A549 (cell line): ENCODE results near the gene LRRC61. TPM values are rescaled to one million over a fixed set of nuclear protein-coding genes. Genes with fewer than 3 reads are reported as not detected.

Source experiments
- ATAC-seq, 2 experiments: fragments of 200-7000 bp in 1 of 2; fragments of >200 bp in 1 of 2; cut with Nextera tagmentation in 1 of 2; cut with Tn5 transposase in 1 of 2; 3 replicates each; pipeline versions ENCODE4 v1.8.0 to v1.9.1; 2018 to 2020; ENCODE audit warnings: mild to moderate bottlenecking in 1 of 2, moderate library complexity in 1 of 2
- CTCF ChIA-PET: fragments of 300-600 bp; sonication (Branson Sonifier 250); formaldehyde crosslinking; extraction: SDS; loops from one replicate; lab custom pipeline; 2021; ENCODE audit warnings: antibody characterized with exemption, inconsistent platforms; lab: Yijun Ruan, JAX
- POLR2A ChIA-PET: fragments of 350-600 bp; formaldehyde crosslinking; extraction: SDS; loops from one replicate; lab custom pipeline; 2021; ENCODE audit warnings: antibody characterized with exemption, inconsistent platforms; lab: Yijun Ruan, JAX
- DNase-seq, 2 experiments: peaks; one replicate each; pipeline versions ENCODE4 v3.0.0 to v3.0.0-alpha.2; 2011 to 2016; ENCODE audit warnings: low read depth in 1 of 2, low spot score in 1 of 2
- FAIRE-seq: peaks from 2 replicates; lab custom pipeline; 2011; peaks lifted over from hg19 to GRCh38; lab: Jason Lieb, UNC
- H3K27ac ChIP-seq, 2 experiments: fragments of >200 bp; sonication (Bioruptor Twin); formaldehyde crosslinking; 3 replicates each; pipeline ENCODE4 v1.5.1; 2016 to 2017
- H3K4me1 ChIP-seq: fragments of >200 bp; sonication (Bioruptor Twin); formaldehyde crosslinking; 3 replicates; pipeline ENCODE4 v1.6.1; 2016
- H3K4me2 ChIP-seq: fragments of >200 bp; sonication (Bioruptor Twin); formaldehyde crosslinking; 3 replicates; pipeline ENCODE4 v1.6.1; 2016
- H3K4me3 ChIP-seq: fragments of >200 bp; sonication (Bioruptor Twin); formaldehyde crosslinking; 3 replicates; pipeline ENCODE4 v1.5.1; 2016
- H3K9me3 ChIP-seq: fragments of >200 bp; sonication (Bioruptor Twin); formaldehyde crosslinking; 3 replicates; pipeline ENCODE4 v1.6.1; 2016
- BCL3 ChIP-seq: fragments of >200 bp; sonication (Bioruptor Twin); formaldehyde crosslinking; IDR thresholded peaks from 3 replicates; pipeline ENCODE4 v1.6.1; 2016
- BHLHE40 ChIP-seq: IDR thresholded peaks from 2 replicates; pipeline ENCODE4 v1.6.1; 2012; ENCODE audit warnings: low read depth, low read length, inconsistent platforms
- CBX2 ChIP-seq: fragments of 200-600 bp; sonication (generic); IDR thresholded peaks from 2 replicates; pipeline ENCODE4 v1.6.1; 2016; ENCODE audit warnings: low read depth, mild to moderate bottlenecking, borderline replicate concordance
- CBX8 ChIP-seq: fragments of 200-600 bp; sonication (generic); IDR thresholded peaks from 2 replicates; pipeline ENCODE4 v1.6.1; 2016
- CHD4 ChIP-seq: fragments of 200-600 bp; sonication (generic); IDR thresholded peaks from 2 replicates; pipeline ENCODE4 v1.6.1; 2016; ENCODE audit warnings: antibody characterized with exemption, mild to moderate bottlenecking, borderline replicate concordance
- CTCF ChIP-seq: fragments of >200 bp; sonication (Bioruptor Twin); formaldehyde crosslinking; IDR thresholded peaks from 3 replicates; pipeline ENCODE4 v1.5.1; 2016
- EHMT2 ChIP-seq: fragments of 200-600 bp; sonication (generic); IDR thresholded peaks from 2 replicates; pipeline ENCODE4 v1.6.1; 2016; ENCODE audit warnings: antibody characterized with exemption, low read depth, mild to moderate bottlenecking, moderate library complexity
- FOXS1 ChIP-seq: fragments of 250-450 bp; sonication (Bioruptor Pico); IDR thresholded peaks from 2 replicates; pipeline ENCODE4 v1.5.0; 2020; ENCODE audit warnings: mild to moderate bottlenecking, moderate library complexity
- GATA3 ChIP-seq: IDR thresholded peaks from 2 replicates; pipeline ENCODE4 v1.6.1; 2012; ENCODE audit warnings: borderline replicate concordance
- HES2 ChIP-seq: fragments of >200 bp; sonication (Bioruptor Twin); formaldehyde crosslinking; IDR thresholded peaks from 2 replicates; pipeline ENCODE4 v1.6.1; 2016
- HEYL ChIP-seq: fragments of 250-450 bp; sonication (Bioruptor Pico); IDR thresholded peaks from 2 replicates; pipeline ENCODE4 v1.8.0; 2021; ENCODE audit warnings: mild to moderate bottlenecking, moderate library complexity
- HOXA7 ChIP-seq: fragments of 250-450 bp; sonication (Bioruptor Pico); IDR thresholded peaks from 2 replicates; pipeline ENCODE4 v1.5.0; 2020; ENCODE audit warnings: mild to moderate bottlenecking, moderate library complexity
- HOXB5 ChIP-seq: fragments of 250-450 bp; sonication (Bioruptor Pico); IDR thresholded peaks from 2 replicates; pipeline ENCODE4 v1.5.0; 2020; ENCODE audit warnings: mild to moderate bottlenecking, moderate library complexity
- JUNB ChIP-seq: fragments of >200 bp; sonication (Bioruptor Twin); formaldehyde crosslinking; IDR thresholded peaks from 2 replicates; pipeline ENCODE4 v1.6.1; 2016
- KDM5A ChIP-seq: fragments of 200-600 bp; sonication (generic); IDR thresholded peaks from 2 replicates; pipeline ENCODE4 v1.6.1; 2016; ENCODE audit warnings: antibody characterized with exemption, mild to moderate bottlenecking
- MAZ ChIP-seq: fragments of 150-350 bp; IDR thresholded peaks from 2 replicates; pipeline ENCODE4 v1.6.1; 2014; ENCODE audit warnings: antibody characterized with exemption, low read depth, low read length, borderline replicate concordance
- MYC ChIP-seq: IDR thresholded peaks from 2 replicates; pipeline ENCODE4 v1.6.1; 2012; ENCODE audit warnings: mild to moderate bottlenecking, inconsistent platforms, low read length, improper control_type of control experiment, borderline replicate concordance
- NPAS2 ChIP-seq: fragments of 250-450 bp; sonication (Bioruptor Pico); IDR thresholded peaks from 2 replicates; pipeline ENCODE4 v1.8.0; 2022; ENCODE audit warnings: mild to moderate bottlenecking, moderate library complexity, borderline replicate concordance
- PHF8 ChIP-seq: fragments of 200-600 bp; sonication (generic); IDR thresholded peaks from 2 replicates; pipeline ENCODE4 v1.6.1; 2016; ENCODE audit warnings: low read depth, mild to moderate bottlenecking, antibody characterized with exemption, moderate library complexity, borderline replicate concordance
- POLR2AphosphoS2 ChIP-seq: conservative IDR thresholded peaks from 2 replicates; pipeline ENCODE4 v1.6.1; 2012; ENCODE audit warnings: low read length, improper control_type of control experiment, inconsistent platforms
- REST ChIP-seq: fragments of 200-600 bp; sonication (generic); IDR thresholded peaks from 2 replicates; pipeline ENCODE4 v1.6.1; 2016; ENCODE audit warnings: antibody characterized with exemption, mild to moderate bottlenecking, moderate library complexity
- RNF2 ChIP-seq: fragments of 200-600 bp; sonication (generic); IDR thresholded peaks from 2 replicates; pipeline ENCODE4 v1.6.1; 2016; ENCODE audit warnings: low read depth, mild to moderate bottlenecking, antibody characterized with exemption, moderate library complexity, borderline replicate concordance
- SREBF2 ChIP-seq: fragments of 450-650 bp; IDR thresholded peaks from 2 replicates; pipeline ENCODE4 v1.6.1; 2014; ENCODE audit warnings: mild to moderate bottlenecking, moderate library complexity
- TP53 ChIP-seq: fragments of 250-450 bp; sonication (Bioruptor Pico); IDR thresholded peaks from 2 replicates; pipeline ENCODE4 v1.5.0; 2021; ENCODE audit warnings: mild to moderate bottlenecking, moderate library complexity
- USF2 ChIP-seq: fragments of 450-650 bp; IDR thresholded peaks from 2 replicates; pipeline ENCODE4 v1.6.1; 2014; ENCODE audit warnings: antibody characterized with exemption
- ZFP36 ChIP-seq: fragments of 450-650 bp; IDR thresholded peaks from 2 replicates; pipeline ENCODE4 v1.6.1; 2014; ENCODE audit warnings: borderline replicate concordance; ENCODE audit not compliant: partially characterized antibody
- WGBS: methylation state at CpG from one replicate; pipeline ENCODE4 v1.1.6; 2017; ENCODE audit errors: missing lambda C conversion rate; 5-methylcytosine and 5-hydroxymethylcytosine counted together
- polyA plus RNA-seq, 4 experiments: library from polyadenylated mRNA; depleted of rRNA in 3 of 4; stranded (reverse); fragments of >200 nt; fragmentation: RNase III in 1 of 4; extraction: RNeasy Plus Mini Kit Qiagen cat#74134 plus additional on column Dnase treatment in 1 of 4; gene quantifications; 2 replicates in 3 of 4; 3 replicates in 1 of 4; pipeline ENCODE4 v1.2.3, GENCODE V29; 2011 to 2017

The LRRC61 gene
- polyA plus RNA-seq, 2 of the 4 experiments (the other 2 are of a cell fraction): 0.19 to 0.22 TPM

GRCh38 chr7:150373049-150373801 is 50.1 kb downstream of the LRRC61 start:
- H3K4me2 ChIP-seq: no peak overlapping the region
- FAIRE-seq: no peak
- H3K27ac ChIP-seq: no peak overlapping the region
- H3K4me1 ChIP-seq: peaks cover 35% of the 10 kb centered on the region
- no peak for ATAC-seq
- 96% methylated on average over 21 of the region's 21 CpGs for WGBS
- DNase-seq: no peak
- CTCF ChIA-PET: interaction anchor here (1.0 kb wide), 1 partner anchor 18 kb away, joined by 3 read pairs; no protein-coding TSS in a partner anchor
- no peaks in the 10 kb centered on the region for H3K9me3 ChIP-seq
- TF ChIP-seq MYC (no peak), HEYL (no peak), POLR2AphosphoS2 (no peak), CTCF (no peak)
- H3K4me3 ChIP-seq: no peak overlapping the region
- POLR2A ChIA-PET: no interaction called here

- Histone ChIP-seq H3K27ac (no peak overlapping the region), H3K9me3 (no peaks in the 10 kb centered on the region), H3K4me1 (peaks cover 37% of the 10 kb centered on the region), H3K4me2 (no peak overlapping the region), H3K4me3 (no peak overlapping the region)
- WGBS: 91% methylated on average over 3 of the region's 4 CpGs
- no peak for ATAC-seq
- CTCF ChIA-PET: interaction anchor here (1.0 kb wide), 1 partner anchor 19 kb away, joined by 3 read pairs; no protein-coding TSS in a partner anchor
- POLR2A ChIA-PET: no interaction called here
- TF ChIP-seq EHMT2: no peak
- TF ChIP-seq FOXS1 (CRISPR knock-in tag): no peak
- no peak for TF ChIP-seq SREBF2
- TF ChIP-seq TP53 (CRISPR knock-in tag): no peak
- no peak for TF ChIP-seq JUNB
- no peak for TF ChIP-seq CBX8
- no peak for TF ChIP-seq USF2
- no peak for TF ChIP-seq RNF2
- TF ChIP-seq NPAS2 (CRISPR knock-in tag): no peak
- no peak for TF ChIP-seq KDM5A
- TF ChIP-seq BCL3: no peak
- no peak for DNase-seq
- FAIRE-seq: no peak
Observed at GRCh38 chr7:150374026-150374425, 50.9 kb downstream of the LRRC61 start.

- DNase-seq: no peak
- POLR2A ChIA-PET: no interaction called here
- Histone ChIP-seq H3K4me2 (no peak overlapping the region), H3K27ac (no peak overlapping the region), H3K4me3 (no peak overlapping the region), H3K4me1 (peaks cover 37% of the 10 kb centered on the region), H3K9me3 (no peaks in the 10 kb centered on the region)
- ATAC-seq: no peak
- CTCF ChIA-PET: interaction anchor here (1.0 to 1.8 kb wide), 3 partner anchors 8 to 21 kb away, joined by 3 to 4 read pairs (median 3); no protein-coding TSS in a partner anchor
- FAIRE-seq: no peak
- 93% methylated on average over 5 of the region's 5 CpGs for WGBS
- TF ChIP-seq TP53 (CRISPR knock-in tag) (no peak), PHF8 (no peak), CBX2 (no peak), BHLHE40 (no peak), GATA3 (no peak), FOXS1 (CRISPR knock-in tag) (no peak), EHMT2 (no peak), MAZ (no peak), REST (no peak), CHD4 (no peak), HOXB5 (CRISPR knock-in tag) (no peak), SREBF2 (no peak), HES2 (no peak), ZFP36 (no peak), HOXA7 (CRISPR knock-in tag) (no peak)
Observed at GRCh38 chr7:150374472-150374871, 51.3 kb downstream of the LRRC61 start.
